Skin of body (tissue), 2 donors: ENCODE data around the gene EOGT. TPM values are rescaled to one million over a fixed set of nuclear protein-coding genes. Genes with fewer than 3 reads are reported as not detected.

Experiments used
- DNase-seq: peaks from one replicate; lab custom pipeline; 2025; lab: John Stamatoyannopoulos, UW
- total RNA-seq: library from RNA; depleted of rRNA; stranded (reverse); fragments of >200 nt; gene quantifications from one replicate; pipeline ENCODE4 v1.2.3, GENCODE V29; 2014

The EOGT gene
- total RNA-seq, 1 donor from 2014 or later = 18.2 TPM

GRCh38 chr3:69009559-69010410 is 3.7 kb downstream of the EOGT start:
- no peak for DNase-seq

GRCh38 chr3:69008980-69009379 is 4.5 kb downstream of the EOGT start:
- no peak for DNase-seq

GRCh38 chr3:69005791-69006482 is 7.5 kb downstream of the EOGT start:
- no peak for DNase-seq

- peak; percentile 2 for DNase-seq
Observed at GRCh38 chr3:69005071-69005790, 8.3 kb downstream of the EOGT start.

- no peak for DNase-seq
Observed at GRCh38 chr3:69004138-69004537, 9.3 kb downstream of the EOGT start.

GRCh38 chr3:68999605-69000004 is 13.9 kb downstream of the EOGT start:
- DNase-seq = no peak

GRCh38 chr3:68999158-68999557 is 14.3 kb downstream of the EOGT start:
- DNase-seq = no peak

- no peak for DNase-seq
Observed at GRCh38 chr3:68997887-68998286, 15.6 kb downstream of the EOGT start.

GRCh38 chr3:68996356-68996995 is 17.0 kb downstream of the EOGT start:
- no peak for DNase-seq

- DNase-seq = no peak
Observed at GRCh38 chr3:68988740-68989139, 24.7 kb downstream of the EOGT start.

- no peak for DNase-seq
Observed at GRCh38 chr3:68987322-68987721, 26.2 kb downstream of the EOGT start.

- DNase-seq = no peak
Observed at GRCh38 chr3:68986496-68987208, 26.8 kb downstream of the EOGT start.

GRCh38 chr3:68985146-68985790 is 28.2 kb downstream of the EOGT start:
- DNase-seq = no peak

- no peak for DNase-seq
Observed at GRCh38 chr3:68984011-68984530, 29.4 kb downstream of the EOGT start.

- DNase-seq = no peak
Observed at GRCh38 chr3:68977486-68978167, 35.9 kb downstream of the EOGT start.

- DNase-seq = no peak
Observed at GRCh38 chr3:68974711-68975110, 38.8 kb downstream of the EOGT start.

- no peak for DNase-seq
Observed at GRCh38 chr3:68973639-68974038, 39.8 kb downstream of the EOGT start.

- DNase-seq = no peak
Observed at GRCh38 chr3:68972358-68972979, 41.0 kb downstream of the EOGT start.

GRCh38 chr3:68964694-68965093 is 48.8 kb downstream of the EOGT start:
- DNase-seq = no peak
